Esophagus squamous epithelium (tissue), 5 donors: ENCODE data around the gene CDKAL1. TPM values are rescaled to one million over a fixed set of nuclear protein-coding genes. Genes with fewer than 3 reads are reported as not detected.

ENCODE experiments used
- DNase-seq: peaks from one replicate; lab custom pipeline; 2025; lab: John Stamatoyannopoulos, UW
- H3K27ac ChIP-seq, 4 donors: fragments of 200-600 bp; sonication (generic); one replicate each; pipeline ENCODE4 v1.5.1; 2016 to 2019; ENCODE audit warnings: mild to moderate bottlenecking in 1 of 4
- H3K27me3 ChIP-seq, 4 donors: fragments of 200-600 bp; sonication (generic); 1 replicate in 3 of 4; 2 replicates in 1 of 4; pipeline versions ENCODE4 v1.5.1 to v1.6.0; 2017 to 2021; ENCODE audit warnings: antibody characterized with exemption in 1 of 4
- H3K36me3 ChIP-seq, 3 donors: fragments of 200-600 bp; sonication (generic); one replicate each; pipeline ENCODE4 v1.5.1; 2016 to 2019
- H3K4me1 ChIP-seq, 3 donors: fragments of 200-600 bp; sonication (generic); one replicate each; pipeline ENCODE4 v1.5.1; 2017 to 2019
- H3K4me3 ChIP-seq, 4 donors: fragments of 200-600 bp; sonication (generic); 1 replicate in 3 of 4; 2 replicates in 1 of 4; pipeline ENCODE4 v1.5.1; 2016 to 2019; ENCODE audit warnings: mild to moderate bottlenecking in 2 of 4, moderate library complexity in 1 of 4
- H3K9me3 ChIP-seq, 3 donors: fragments of 200-600 bp; sonication (generic); one replicate each; pipeline ENCODE4 v1.5.1; 2016 to 2019
- POLR2A ChIP-seq, 4 donors: fragments of 450-650 bp; IDR thresholded peaks; one replicate each; pipeline ENCODE4 v1.6.1; 2017; ENCODE audit warnings: antibody characterized with exemption in 4 of 4, mild to moderate bottlenecking in 4 of 4, moderate library complexity in 3 of 4
- WGBS, 2 donors: methylation state at CpG; one replicate each; pipeline ENCODE4 v1.1.5; 2018; 5-methylcytosine and 5-hydroxymethylcytosine counted together
- intact Hi-C: fragments of 100-400 bp; cut with DNase I; formaldehyde crosslinking; loops from one replicate; pipeline ENCODE4 v1.15.0; 2022
- total RNA-seq, 4 donors: library from RNA; depleted of rRNA; stranded (reverse); fragments of >200 nt; gene quantifications; one replicate each; pipeline ENCODE4 v1.1.0, GENCODE V29; 2016
- TF ChIP-seq, protein P1 (sequence below), 6 experiments: fragments of 450-650 bp in 4 of 6; fragments of 200-600 bp in 2 of 6; sonication (generic) in 2 of 6; IDR thresholded peaks; one replicate each; pipeline ENCODE4 v1.5.1; 2016 to 2019; ENCODE audit warnings: antibody characterized with exemption in 6 of 6, mild to moderate bottlenecking in 4 of 6, moderate library complexity in 4 of 6
- donor health status: DM: yes; HTN: yes; CAD: no.

The CDKAL1 gene
- total RNA-seq, 4 donors from 2014 or later: 6.5 to 13.0 (median 10.7) TPM

DNA sequence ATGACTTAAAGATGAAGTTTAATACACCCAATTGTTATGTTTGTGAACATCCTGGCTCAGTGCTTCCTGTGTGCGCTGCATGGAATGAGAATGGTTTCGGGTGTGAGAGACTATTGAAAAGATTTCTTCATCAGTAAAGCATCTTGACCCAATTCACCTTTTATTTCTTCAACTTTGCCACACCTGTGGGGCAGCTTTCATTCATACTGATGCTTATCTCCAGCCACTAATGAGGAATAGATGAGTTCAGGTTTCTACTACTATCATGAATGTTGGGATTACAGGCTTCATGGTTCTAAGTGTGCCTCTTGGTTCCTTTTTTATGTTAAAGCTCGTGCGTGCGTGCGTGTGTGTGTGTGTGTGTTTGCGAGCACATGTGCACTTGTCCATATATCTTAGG is 685.6 kb downstream of the CDKAL1 start:
- no peak for TF ChIP-seq POLR2A (IDR thresholded peaks at IDR 0.05)
- TF ChIP-seq, protein P1, sequence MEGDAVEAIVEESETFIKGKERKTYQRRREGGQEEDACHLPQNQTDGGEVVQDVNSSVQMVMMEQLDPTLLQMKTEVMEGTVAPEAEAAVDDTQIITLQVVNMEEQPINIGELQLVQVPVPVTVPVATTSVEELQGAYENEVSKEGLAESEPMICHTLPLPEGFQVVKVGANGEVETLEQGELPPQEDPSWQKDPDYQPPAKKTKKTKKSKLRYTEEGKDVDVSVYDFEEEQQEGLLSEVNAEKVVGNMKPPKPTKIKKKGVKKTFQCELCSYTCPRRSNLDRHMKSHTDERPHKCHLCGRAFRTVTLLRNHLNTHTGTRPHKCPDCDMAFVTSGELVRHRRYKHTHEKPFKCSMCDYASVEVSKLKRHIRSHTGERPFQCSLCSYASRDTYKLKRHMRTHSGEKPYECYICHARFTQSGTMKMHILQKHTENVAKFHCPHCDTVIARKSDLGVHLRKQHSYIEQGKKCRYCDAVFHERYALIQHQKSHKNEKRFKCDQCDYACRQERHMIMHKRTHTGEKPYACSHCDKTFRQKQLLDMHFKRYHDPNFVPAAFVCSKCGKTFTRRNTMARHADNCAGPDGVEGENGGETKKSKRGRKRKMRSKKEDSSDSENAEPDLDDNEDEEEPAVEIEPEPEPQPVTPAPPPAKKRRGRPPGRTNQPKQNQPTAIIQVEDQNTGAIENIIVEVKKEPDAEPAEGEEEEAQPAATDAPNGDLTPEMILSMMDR (IDR thresholded peaks at IDR 0.05): no peak
- Histone ChIP-seq H3K4me3 (no peak overlapping the region), H3K27me3 (no peaks in the 10 kb centered on the region), H3K4me1 (no peaks in the 10 kb centered on the region), H3K36me3 (no peaks in the 10 kb centered on the region), H3K9me3 (peaks cover 0 to 4% (median 3%) of the 10 kb centered on the region in 3 donors), H3K27ac (no peak overlapping the region)
- 88 to 92% methylated on average over 7 of the region's 7 CpGs for WGBS, 2 donors
- no peak for DNase-seq
- intact Hi-C loops: no loop called here

- Histone ChIP-seq H3K36me3 (no peaks in the 10 kb centered on the region), H3K27me3 (no peaks in the 10 kb centered on the region), H3K4me1 (no peaks in the 10 kb centered on the region), H3K27ac (no peak overlapping the region), H3K4me3 (no peak overlapping the region), H3K9me3 (peaks cover 0 to 4% (median 3%) of the 10 kb centered on the region in 3 donors)
- 48 to 75% methylated on average over 5 of the region's 5 CpGs for WGBS, 2 donors
- DNase-seq: no peak
- intact Hi-C loops: no loop called here
- TF ChIP-seq, protein P1 (IDR thresholded peaks at IDR 0.05): no peak
- TF ChIP-seq POLR2A (IDR thresholded peaks at IDR 0.05): no peak
Measured at GRCh38 chr6:21220271-21220987, 686.2 kb downstream of the CDKAL1 start.

GRCh38 chr6:21222656-21223055 is 688.4 kb downstream of the CDKAL1 start:
- no peak overlapping the region for H3K4me3 ChIP-seq
- H3K4me1 ChIP-seq: no peaks in the 10 kb centered on the region
- WGBS, 2 donors: 85 to 97% methylated on average over 7 of the region's 7 CpGs
- TF ChIP-seq, protein P1 (IDR thresholded peaks at IDR 0.05): no peak
- no peak for TF ChIP-seq POLR2A (IDR thresholded peaks at IDR 0.05)
- no peak for DNase-seq
- H3K9me3 ChIP-seq: peaks cover 0 to 4% (median 2%) of the 10 kb centered on the region in 3 donors
- no peaks in the 10 kb centered on the region for H3K36me3 ChIP-seq
- H3K27ac ChIP-seq: no peak overlapping the region
- no peaks in the 10 kb centered on the region for H3K27me3 ChIP-seq
- intact Hi-C loops: no loop called here

DNA sequence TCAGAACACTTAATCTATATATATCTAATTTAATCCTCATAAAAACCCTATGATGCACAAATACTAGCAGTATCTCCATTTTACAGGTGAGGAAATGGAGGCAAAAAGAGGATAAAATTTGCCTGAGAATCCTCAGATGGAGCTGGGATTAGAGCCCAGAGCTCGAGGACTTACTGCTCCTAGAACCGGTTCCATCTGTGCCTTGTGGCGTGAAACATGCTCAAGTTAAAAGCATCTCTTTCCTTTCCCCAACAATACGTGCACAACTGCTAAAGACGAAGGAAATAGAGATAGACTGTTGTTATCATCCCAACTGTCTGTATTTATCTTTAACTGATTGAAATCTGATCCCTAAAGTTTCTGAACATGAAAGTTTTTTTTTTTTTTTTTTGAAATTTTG is 691.7 kb downstream of the CDKAL1 start:
- no peak overlapping the region for H3K27ac ChIP-seq
- DNase-seq: no peak
- no peaks in the 10 kb centered on the region for H3K4me1 ChIP-seq
- H3K36me3 ChIP-seq: peaks cover 0 to 15% (median 0%) of the 10 kb centered on the region in 3 donors
- intact Hi-C loops: no loop called here
- TF ChIP-seq, protein P1 (IDR thresholded peaks at IDR 0.05): no peak
- no peaks in the 10 kb centered on the region for H3K27me3 ChIP-seq
- no peak overlapping the region for H3K4me3 ChIP-seq
- 82 to 89% methylated on average over 5 of the region's 5 CpGs for WGBS, 2 donors
- H3K9me3 ChIP-seq: no peaks in the 10 kb centered on the region

DNA sequence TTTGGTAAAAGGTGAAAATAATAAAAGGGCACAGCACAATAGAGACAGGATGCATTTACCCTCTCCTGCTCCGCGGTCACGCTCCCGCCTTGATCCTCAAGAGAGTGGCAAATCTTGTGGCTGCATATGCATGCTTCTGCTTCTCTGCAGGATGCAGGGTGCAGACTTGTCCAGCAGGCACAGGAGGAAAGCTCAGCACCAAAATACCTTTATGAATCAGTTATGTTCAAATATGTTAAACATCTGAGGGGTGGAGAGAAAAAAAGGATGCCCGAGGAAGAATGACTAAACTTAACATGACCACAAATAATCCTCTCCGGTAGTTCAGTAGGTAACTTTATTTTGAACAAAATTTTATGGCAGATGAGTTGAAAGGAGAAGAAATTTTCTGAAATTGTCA is 693.2 kb downstream of the CDKAL1 start:
- WGBS, 2 donors: 55 to 81% methylated on average over 6 of the region's 6 CpGs
- no peak for DNase-seq
- Histone ChIP-seq H3K36me3 (peaks cover 0 to 31% (median 0%) of the 10 kb centered on the region in 3 donors), H3K27ac (no peak overlapping the region), H3K9me3 (no peaks in the 10 kb centered on the region), H3K27me3 (no peaks in the 10 kb centered on the region), H3K4me1 (no peaks in the 10 kb centered on the region), H3K4me3 (no peak overlapping the region)
- no peak for TF ChIP-seq POLR2A (IDR thresholded peaks at IDR 0.05)
- TF ChIP-seq, protein P1 (IDR thresholded peaks at IDR 0.05): no peak
- intact Hi-C loops: no loop called here
